Measurements from ENCODE around the gene MGST3.

DNA sequence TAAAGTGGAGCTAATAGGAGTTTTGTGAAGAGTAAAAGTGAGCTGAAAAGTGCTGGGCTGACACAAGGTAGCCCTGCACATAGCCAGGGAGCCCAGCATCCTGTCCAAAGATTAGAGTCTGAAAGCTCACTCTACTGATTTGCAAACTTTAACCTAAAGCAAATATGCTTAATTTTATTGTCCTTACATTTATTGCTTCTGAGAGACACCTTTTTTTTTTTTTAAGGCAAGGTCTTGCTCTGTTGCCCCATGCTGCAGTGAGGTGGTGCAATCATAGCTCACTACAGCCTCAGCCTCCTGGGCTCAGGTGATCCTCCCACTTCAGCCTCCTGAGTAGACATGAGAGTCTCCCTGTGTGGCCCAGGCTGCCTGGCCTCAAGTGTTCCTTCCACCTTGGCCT lies 16.5 kb downstream of the MGST3 start:
- TF ChIP-seq, protein P1, sequence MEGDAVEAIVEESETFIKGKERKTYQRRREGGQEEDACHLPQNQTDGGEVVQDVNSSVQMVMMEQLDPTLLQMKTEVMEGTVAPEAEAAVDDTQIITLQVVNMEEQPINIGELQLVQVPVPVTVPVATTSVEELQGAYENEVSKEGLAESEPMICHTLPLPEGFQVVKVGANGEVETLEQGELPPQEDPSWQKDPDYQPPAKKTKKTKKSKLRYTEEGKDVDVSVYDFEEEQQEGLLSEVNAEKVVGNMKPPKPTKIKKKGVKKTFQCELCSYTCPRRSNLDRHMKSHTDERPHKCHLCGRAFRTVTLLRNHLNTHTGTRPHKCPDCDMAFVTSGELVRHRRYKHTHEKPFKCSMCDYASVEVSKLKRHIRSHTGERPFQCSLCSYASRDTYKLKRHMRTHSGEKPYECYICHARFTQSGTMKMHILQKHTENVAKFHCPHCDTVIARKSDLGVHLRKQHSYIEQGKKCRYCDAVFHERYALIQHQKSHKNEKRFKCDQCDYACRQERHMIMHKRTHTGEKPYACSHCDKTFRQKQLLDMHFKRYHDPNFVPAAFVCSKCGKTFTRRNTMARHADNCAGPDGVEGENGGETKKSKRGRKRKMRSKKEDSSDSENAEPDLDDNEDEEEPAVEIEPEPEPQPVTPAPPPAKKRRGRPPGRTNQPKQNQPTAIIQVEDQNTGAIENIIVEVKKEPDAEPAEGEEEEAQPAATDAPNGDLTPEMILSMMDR (conservative IDR thresholded peaks at IDR 0.05): no peak
- TF ChIP-seq EZH2 (IDR thresholded peaks at IDR 0.05; ENCODE audit: low read depth): no peak

Measured in PC-9 (cell line).